Adrenal gland (tissue), 12 donors: ENCODE measurements around the gene DLGAP4. TPM values are rescaled to one million over a fixed set of nuclear protein-coding genes. Genes with fewer than 3 reads are reported as not detected.

Experiments used
- DNase-seq, 7 donors: peaks; one replicate each; pipeline ENCODE4 v3.0.0-alpha.2; 2019 to 2020
- H3K27ac ChIP-seq, 5 donors: fragments of 200-600 bp; sonication (generic) in 4 of 5; 1 replicate in 3 of 5; 2 replicates in 2 of 5; pipeline versions ENCODE4 v1.5.1 to v1.8.0; 2016 to 2020; ENCODE audit warnings: mild to moderate bottlenecking in 1 of 5
- H3K27me3 ChIP-seq: fragments of 200-600 bp; 2 replicates; pipeline ENCODE4 v1.8.0; 2021
- H3K36me3 ChIP-seq, 2 donors: fragments of 200-600 bp; replicated peaks in 1 of 2; 1 replicate in 1 of 2; 2 replicates in 1 of 2; pipeline versions ENCODE4 v1.5.1 to v1.8.0; 2018 to 2022
- H3K4me1 ChIP-seq, 2 donors: fragments of 200-600 bp; replicated peaks in 1 of 2; 1 replicate in 1 of 2; 2 replicates in 1 of 2; pipeline versions ENCODE4 v1.5.1 to v1.8.0; 2018 to 2021
- H3K4me3 ChIP-seq, 4 donors: fragments of 200-600 bp; sonication (generic) in 3 of 4; one replicate each; pipeline ENCODE4 v1.5.1; 2016 to 2018
- H3K9me3 ChIP-seq, 3 donors: fragments of 200-600 bp; sonication (generic) in 1 of 3; replicated peaks in 1 of 3; 1 replicate in 2 of 3; 2 replicates in 1 of 3; pipeline versions ENCODE4 v1.5.1 to v1.8.0; 2016 to 2021
- POLR2A ChIP-seq, 2 donors: fragments of 450-650 bp; IDR thresholded peaks; one replicate each; pipeline ENCODE4 v1.6.1; 2017; ENCODE audit warnings: antibody characterized with exemption in 2 of 2, mild to moderate bottlenecking in 2 of 2, moderate library complexity in 1 of 2
- WGBS, 4 donors: extraction: QIAGEN DNeasy Blood & Tissue Kit in 2 of 4; methylation state at CpG; one replicate each; pipeline versions ENCODE4 v1.1.5 to v1.1.7; 2013 to 2017; 5-methylcytosine and 5-hydroxymethylcytosine counted together
- intact Hi-C, 2 donors: fragments of 100-400 bp; cut with DNase I; formaldehyde crosslinking; loops; one replicate each; pipeline versions ENCODE4 v1.14.1 to v1.15.0; 2022 to 2023
- polyA plus RNA-seq, 3 donors: library from polyadenylated mRNA; stranded (reverse); fragments of 200-250 nt in 2 of 3; fragments of 350-450 nt in 1 of 3; fragmentation: Illumina TruSeq in 1 of 3; extraction: RNeasy Lipid Tissue Mini Kit (QIAGEN cat#74804) in 1 of 3; gene quantifications; one replicate each; pipeline ENCODE4 v1.2.3, GENCODE V29; 2013 to 2014
- total RNA-seq, 9 donors: library from RNA; depleted of rRNA in 4 of 9; stranded (reverse); fragments of >200 nt in 4 of 9; fragments of 120-200 nt in 1 of 9; fragmentation: NEBNext Ultra II Directional in 1 of 9; extraction: Animal tissue kit (Norgen Biotek cat#: 25700) in 1 of 9; gene quantifications; one replicate each; pipeline versions ENCODE4 v1.1.0 to v1.2.4, GENCODE V29; 2013 to 2023
- TF ChIP-seq, protein P1 (sequence below), 6 experiments: fragments of 450-650 bp in 4 of 6; fragments of 200-600 bp in 2 of 6; sonication (generic) in 1 of 6; IDR thresholded peaks; 1 replicate in 5 of 6; 2 replicates in 1 of 6; pipeline versions ENCODE4 v1.5.1 to v1.8.0; 2016 to 2021; ENCODE audit warnings: antibody characterized with exemption in 6 of 6, mild to moderate bottlenecking in 2 of 6, moderate library complexity in 1 of 6
- donor health status: healthy with polysubstance abuse.
- donor health status: Bipolar disorder and iron deficiency.
- donor health status: DM: yes; HTN: yes; CAD: no.
- donor health status: DM: no; HTN: no; CAD: no.
- donor health status: DM: no; HTN: no; CAD: no.
- donor health status: DM: yes; HTN: yes; CAD: no.

DLGAP4 gene
- total and polyA plus RNA-seq, 12 donors, result 13.5 to 95.2 (median 64.0) TPM

DNA sequence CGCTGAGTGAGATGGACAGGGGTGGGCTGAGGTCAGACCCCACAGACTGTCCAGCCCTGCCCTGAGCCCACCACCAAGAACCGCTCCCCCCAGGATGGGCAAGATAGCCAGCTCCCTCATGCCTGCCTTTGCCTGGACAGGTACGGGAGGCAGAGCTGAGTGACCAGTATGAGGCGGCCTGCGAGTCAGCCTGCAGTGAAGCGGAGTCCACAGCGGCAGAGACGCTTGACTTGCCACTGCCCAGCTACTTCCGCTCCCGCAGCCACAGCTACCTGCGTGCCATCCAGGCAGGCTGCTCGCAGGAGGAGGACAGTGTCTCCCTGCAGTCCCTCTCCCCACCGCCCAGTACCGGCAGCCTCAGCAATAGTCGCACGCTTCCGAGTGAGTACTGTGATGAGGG, 140.4 kb downstream of the DLGAP4 start:
- intact Hi-C loops, result loop anchor here in 1 of 2 donors (10.0 kb wide), 1 partner anchor 462 kb away; no protein-coding TSS in a partner anchor
- 92 to 96% (median 94%) methylated on average over 4 to 17 of the region's 17 CpGs for WGBS, 4 donors

DNA sequence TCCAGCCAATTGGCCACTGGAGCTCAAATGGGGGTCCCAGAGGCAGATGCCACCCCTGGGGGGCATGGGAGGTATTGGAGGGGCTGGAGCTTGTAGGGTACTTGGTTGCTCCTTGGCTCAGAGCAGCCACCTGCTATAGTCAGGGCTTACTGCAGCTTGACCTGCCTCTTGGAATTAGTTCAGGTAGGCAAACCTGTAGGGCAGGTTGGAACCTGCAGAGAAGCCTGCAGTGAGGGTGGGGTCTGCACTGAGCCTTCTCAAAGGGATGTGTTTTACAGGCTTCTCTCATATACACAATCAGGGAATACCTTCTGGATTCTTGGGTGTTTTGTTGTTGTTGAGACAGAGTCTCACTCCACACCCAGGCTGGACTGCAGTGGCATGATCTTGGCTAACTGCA, 141.0 kb downstream of the DLGAP4 start:
- H3K9me3 ChIP-seq, result no peaks in the 10 kb centered on the region
- TF ChIP-seq POLR2A (IDR thresholded peaks at IDR 0.05), result no peak
- TF ChIP-seq, protein P1, sequence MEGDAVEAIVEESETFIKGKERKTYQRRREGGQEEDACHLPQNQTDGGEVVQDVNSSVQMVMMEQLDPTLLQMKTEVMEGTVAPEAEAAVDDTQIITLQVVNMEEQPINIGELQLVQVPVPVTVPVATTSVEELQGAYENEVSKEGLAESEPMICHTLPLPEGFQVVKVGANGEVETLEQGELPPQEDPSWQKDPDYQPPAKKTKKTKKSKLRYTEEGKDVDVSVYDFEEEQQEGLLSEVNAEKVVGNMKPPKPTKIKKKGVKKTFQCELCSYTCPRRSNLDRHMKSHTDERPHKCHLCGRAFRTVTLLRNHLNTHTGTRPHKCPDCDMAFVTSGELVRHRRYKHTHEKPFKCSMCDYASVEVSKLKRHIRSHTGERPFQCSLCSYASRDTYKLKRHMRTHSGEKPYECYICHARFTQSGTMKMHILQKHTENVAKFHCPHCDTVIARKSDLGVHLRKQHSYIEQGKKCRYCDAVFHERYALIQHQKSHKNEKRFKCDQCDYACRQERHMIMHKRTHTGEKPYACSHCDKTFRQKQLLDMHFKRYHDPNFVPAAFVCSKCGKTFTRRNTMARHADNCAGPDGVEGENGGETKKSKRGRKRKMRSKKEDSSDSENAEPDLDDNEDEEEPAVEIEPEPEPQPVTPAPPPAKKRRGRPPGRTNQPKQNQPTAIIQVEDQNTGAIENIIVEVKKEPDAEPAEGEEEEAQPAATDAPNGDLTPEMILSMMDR (IDR thresholded peaks at IDR 0.05), result no peak
- no peak overlapping the region for H3K27ac ChIP-seq
- intact Hi-C loops, result loop anchor here in 1 of 2 donors (10.0 kb wide), 1 partner anchor 462 kb away; no protein-coding TSS in a partner anchor
- H3K4me1 ChIP-seq, result no peaks in the 10 kb centered on the region
- no peak for DNase-seq
- H3K27me3 ChIP-seq, result no peaks in the 10 kb centered on the region
- H3K4me3 ChIP-seq, result no peak overlapping the region
- no peaks in the 10 kb centered on the region for H3K36me3 ChIP-seq

More for the DNA sequence above, 140.4 kb downstream of the DLGAP4 start:
- Histone ChIP-seq H3K9me3 (no peaks in the 10 kb centered on the region), H3K4me1 (no peaks in the 10 kb centered on the region), H3K36me3 (no peaks in the 10 kb centered on the region), H3K27ac (no peak overlapping the region), H3K4me3 (no peak overlapping the region), H3K27me3 (no peaks in the 10 kb centered on the region)
- DNase-seq, result no peak
- TF ChIP-seq, protein P1 (IDR thresholded peaks at IDR 0.05), result no peak
- no peak for TF ChIP-seq POLR2A (IDR thresholded peaks at IDR 0.05)

DNA sequence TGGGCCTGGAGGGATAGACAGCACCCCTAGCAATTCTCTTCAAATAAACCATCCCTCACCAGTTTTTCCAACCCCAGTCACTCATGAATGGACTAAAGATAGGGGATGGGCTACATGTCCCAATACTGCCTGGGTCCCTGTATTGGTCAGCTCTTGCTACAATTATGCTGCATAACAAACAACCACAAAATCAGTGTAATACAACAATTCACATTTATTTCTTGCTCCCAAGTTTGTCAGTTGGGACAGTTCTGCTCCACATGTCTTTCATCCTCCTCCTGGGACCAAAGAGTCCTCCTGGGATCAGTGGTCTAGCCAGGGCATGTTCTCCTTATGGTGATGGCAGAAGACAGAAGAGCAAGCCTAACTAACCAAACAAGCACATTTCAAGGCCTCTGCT, 143.5 kb downstream of the DLGAP4 start:
- intact Hi-C loops, result loop anchor here in 1 of 2 donors (10.0 kb wide), 1 partner anchor 465 kb away; no protein-coding TSS in a partner anchor
- no peak overlapping the region for H3K27ac ChIP-seq

GRCh38 chr20:36454332-36454697, 148.2 kb downstream of the DLGAP4 start:
- Histone ChIP-seq H3K27me3 (no peaks in the 10 kb centered on the region), H3K9me3 (no peaks in the 10 kb centered on the region), H3K36me3 (no peaks in the 10 kb centered on the region), H3K4me1 (peaks cover 11 to 13% of the 10 kb centered on the region in 2 donors), H3K27ac (no peak overlapping the region), H3K4me3 (no peak overlapping the region)
- intact Hi-C loops, result no loop called here
- no peak for DNase-seq
- TF ChIP-seq, protein P1 (IDR thresholded peaks at IDR 0.05), result no peak
- TF ChIP-seq POLR2A (IDR thresholded peaks at IDR 0.05), result no peak
- 32 to 61% (median 42%) methylated on average over 2 to 4 of the region's 4 CpGs for WGBS, 4 donors

More for the DNA sequence above, 143.5 kb downstream of the DLGAP4 start:
- no peak for DNase-seq
- H3K4me3 ChIP-seq, result no peak overlapping the region
- H3K4me1 ChIP-seq, result peaks cover 4% of the 10 kb centered on the region in 2 donors
- H3K9me3 ChIP-seq, result no peaks in the 10 kb centered on the region
- TF ChIP-seq, protein P1 (IDR thresholded peaks at IDR 0.05), result no peak
- H3K36me3 ChIP-seq, result no peaks in the 10 kb centered on the region
- H3K27me3 ChIP-seq, result no peaks in the 10 kb centered on the region
